Panc1 (cell line): ENCODE results near the gene TMEM141. TPM values are rescaled to one million over a fixed set of nuclear protein-coding genes. Genes with fewer than 3 reads are reported as not detected.

Source experiments
- ATAC-seq: fragments of 200-7000 bp; cut with Tn5 transposase; 2 replicates; pipeline ENCODE4 v1.9.1; 2020; ENCODE audit warnings: mild to moderate bottlenecking, moderate library complexity
- BruUV-seq: library from RNA; stranded (reverse); fragments of 400-500 nt; replicated peaks from 2 replicates; lab custom pipeline; 2021; lab: Mats Ljungman, UMichigan
- CTCF ChIA-PET: fragments of 300-600 bp; sonication (Branson Sonifier 250); formaldehyde crosslinking; loops from one replicate; lab custom pipeline; 2022; ENCODE audit warnings: antibody characterized with exemption; lab: Charles Lee
- POLR2A ChIA-PET: fragments of 300-600 bp; sonication (Branson Sonifier 250); formaldehyde crosslinking; loops from one replicate; lab custom pipeline; 2022; ENCODE audit warnings: antibody characterized with exemption; lab: Charles Lee
- DNase-seq: peaks from one replicate; pipeline ENCODE4 v3.0.0-alpha.2; 2010; ENCODE audit warnings: low read depth, low spot score
- H3K27ac ChIP-seq: 2 replicates; pipeline ENCODE4 v1.5.1; 2011; ENCODE audit warnings: mild to moderate bottlenecking, low read length, inconsistent platforms
- H3K27me3 ChIP-seq: fragments of 200-500 bp; sonication (Bioruptor generic); 2 replicates; pipeline ENCODE4 v1.6.0; 2014; ENCODE audit warnings: low read length, inconsistent platforms; ENCODE audit not compliant: control insufficient read depth, insufficient read depth
- H3K36me3 ChIP-seq: fragments of 200-500 bp; sonication (Bioruptor generic); 2 replicates; pipeline ENCODE4 v1.5.1; 2014; ENCODE audit warnings: inconsistent platforms, mild to moderate bottlenecking, low read length, moderate library complexity; ENCODE audit not compliant: control insufficient read depth, insufficient read depth
- H3K4me1 ChIP-seq: 2 replicates; pipeline ENCODE4 v1.5.1; 2011; ENCODE audit warnings: inconsistent platforms, mild to moderate bottlenecking, low read length, moderate library complexity; ENCODE audit not compliant: control insufficient read depth, insufficient read depth
- H3K4me3 ChIP-seq, 2 experiments: 2 replicates each; pipeline ENCODE4 v1.5.1; 2011 to 2012; ENCODE audit warnings: low read depth in 2 of 2, low read length in 2 of 2, mild to moderate bottlenecking in 2 of 2, inconsistent platforms in 1 of 2, moderate library complexity in 1 of 2
- H3K9me3 ChIP-seq: fragments of 200-500 bp; sonication (Bioruptor generic); 2 replicates; pipeline ENCODE4 v1.5.1; 2014; ENCODE audit warnings: low read depth, mild to moderate bottlenecking, inconsistent platforms, low read length, moderate library complexity; ENCODE audit not compliant: control insufficient read depth, insufficient read depth
- CTCF ChIP-seq: fragments of 450-650 bp; IDR thresholded peaks from 2 replicates; pipeline ENCODE4 v1.5.1; 2017; ENCODE audit warnings: mild to moderate bottlenecking
- POLR2AphosphoS5 ChIP-seq: IDR thresholded peaks from 2 replicates; pipeline ENCODE4 v1.6.1; 2012; ENCODE audit warnings: mild to moderate bottlenecking, low read depth, low read length, moderate library complexity
- REST ChIP-seq, 2 experiments: IDR thresholded peaks; 2 replicates each; pipeline ENCODE4 v1.6.1; 2011 to 2012; ENCODE audit warnings: low read depth in 2 of 2, control low read depth in 1 of 2, low read length in 1 of 2, mild to moderate bottlenecking in 1 of 2, moderate library complexity in 1 of 2; ENCODE audit not compliant: insufficient read depth in 1 of 2
- SIN3A ChIP-seq: IDR thresholded peaks from 2 replicates; pipeline ENCODE4 v1.6.1; 2012; ENCODE audit warnings: low read depth, mild to moderate bottlenecking, low read length, moderate library complexity, borderline replicate concordance; ENCODE audit not compliant: insufficient read depth
- TCF7L2 ChIP-seq: IDR thresholded peaks from 2 replicates; pipeline ENCODE4 v1.6.1; 2011; ENCODE audit warnings: mild to moderate bottlenecking, low read depth, low read length, inconsistent platforms
- in situ Hi-C: cut with HindIII; loops from 2 replicates; pipeline ENCODE4 v1.10.0; 2016; ENCODE audit warnings: low sequenced_read_pairs, low pct_unique_long_range_greater_than_20kb
- intact Hi-C: fragments of 100-400 bp; cut with micrococcal nuclease; formaldehyde crosslinking; loops from one replicate; pipeline ENCODE4 v1.10.0; 2022; ENCODE audit not compliant: unreplicated experiment
- total RNA-seq: library from RNA; stranded (reverse); gene quantifications from one replicate; pipeline ENCODE4 v1.2.1, GENCODE V29; 2021; ENCODE audit not compliant: unreplicated experiment

TMEM141 gene
- total RNA-seq, 1 experiment from 2014 or later, result 53.5 TPM

- no peaks in the 10 kb centered on the region for H3K4me1 ChIP-seq
- ChIA-PET POLR2A (no interaction called here), CTCF (no interaction called here)
- no peaks in the 10 kb centered on the region for H3K36me3 ChIP-seq
- H3K9me3 ChIP-seq, result no peaks in the 10 kb centered on the region
- no peak overlapping the region for H3K27ac ChIP-seq
- ATAC-seq, result no peak
- no peak for DNase-seq
- H3K4me3 ChIP-seq, result no peak overlapping the region
- in situ Hi-C loops, result no loop called here
- TF ChIP-seq POLR2AphosphoS5, result no peak
- no peak for TF ChIP-seq SIN3A
- TF ChIP-seq CTCF, result no peak
- no peak for TF ChIP-seq REST (IDR thresholded peaks at IDR 0.05; ENCODE audit: insufficient read depth in 1 of 2, low read depth in 2 of 2, low read length in 1 of 2)
- intact Hi-C loops, result no loop called here
- no TSS peak for BruUV-seq
- H3K27me3 ChIP-seq, result no peaks in the 10 kb centered on the region
Measured at GRCh38 chr9:136747161-136748060, 43.7 kb upstream of the TMEM141 start.

GRCh38 chr9:136748201-136748600, 42.9 kb upstream of the TMEM141 start, which contains the start of gene LCN6:
LCN6 (minus strand) TSS chr9:136748525; CDS start chr9:136748483, 42 bp downstream.
- ChIA-PET CTCF (no interaction called here), POLR2A (no interaction called here)
- Histone ChIP-seq H3K36me3 (no peaks in the 10 kb centered on the region), H3K27me3 (no peaks in the 10 kb centered on the region), H3K4me1 (no peaks in the 10 kb centered on the region), H3K4me3 (no peak within 1 kb of the TSS), H3K9me3 (no peaks in the 10 kb centered on the region), H3K27ac (no peak within 1 kb of the TSS)
- no peak for TF ChIP-seq SIN3A
- TF ChIP-seq CTCF, result no peak
- TF ChIP-seq POLR2AphosphoS5, result no peak
- no peak for TF ChIP-seq REST (IDR thresholded peaks at IDR 0.05; ENCODE audit: insufficient read depth in 1 of 2, low read depth in 2 of 2, low read length in 1 of 2)
- TF ChIP-seq TCF7L2, result no peak
- no TSS peak for BruUV-seq
- intact Hi-C loops (no loop called here), in situ Hi-C loops (no loop called here)
- ATAC-seq (no peak), DNase-seq (no peak)
